ENCODE results near the gene MC2R.

DNA sequence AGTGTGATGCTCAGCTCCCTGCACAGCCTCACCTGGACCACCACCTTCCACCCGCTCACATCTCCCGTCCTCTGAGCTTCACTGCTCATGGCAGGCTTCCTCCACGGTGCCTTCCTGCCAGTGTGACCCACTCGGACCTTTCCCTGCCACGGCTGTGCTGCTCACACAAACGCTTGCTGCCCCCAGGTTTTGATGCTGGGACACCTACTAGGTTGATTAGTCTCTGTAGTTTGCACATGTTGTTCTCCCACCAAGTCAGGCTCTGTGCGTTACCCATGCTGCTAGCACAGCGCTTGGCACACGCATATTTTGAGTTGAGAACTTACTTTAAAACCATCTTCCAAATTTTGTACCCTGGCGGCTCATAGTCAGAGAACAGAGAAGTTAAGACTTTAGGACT, 2.1 kb downstream of the MC2R start:
- TF ChIP-seq NFYA (IDR thresholded peaks at IDR 0.05; ENCODE audit: borderline replicate concordance, low read depth, low read length): no peak
- TF ChIP-seq NFIC (IDR thresholded peaks at IDR 0.05; ENCODE audit: low read depth, low read length): no peak
- TF ChIP-seq, protein P1, sequence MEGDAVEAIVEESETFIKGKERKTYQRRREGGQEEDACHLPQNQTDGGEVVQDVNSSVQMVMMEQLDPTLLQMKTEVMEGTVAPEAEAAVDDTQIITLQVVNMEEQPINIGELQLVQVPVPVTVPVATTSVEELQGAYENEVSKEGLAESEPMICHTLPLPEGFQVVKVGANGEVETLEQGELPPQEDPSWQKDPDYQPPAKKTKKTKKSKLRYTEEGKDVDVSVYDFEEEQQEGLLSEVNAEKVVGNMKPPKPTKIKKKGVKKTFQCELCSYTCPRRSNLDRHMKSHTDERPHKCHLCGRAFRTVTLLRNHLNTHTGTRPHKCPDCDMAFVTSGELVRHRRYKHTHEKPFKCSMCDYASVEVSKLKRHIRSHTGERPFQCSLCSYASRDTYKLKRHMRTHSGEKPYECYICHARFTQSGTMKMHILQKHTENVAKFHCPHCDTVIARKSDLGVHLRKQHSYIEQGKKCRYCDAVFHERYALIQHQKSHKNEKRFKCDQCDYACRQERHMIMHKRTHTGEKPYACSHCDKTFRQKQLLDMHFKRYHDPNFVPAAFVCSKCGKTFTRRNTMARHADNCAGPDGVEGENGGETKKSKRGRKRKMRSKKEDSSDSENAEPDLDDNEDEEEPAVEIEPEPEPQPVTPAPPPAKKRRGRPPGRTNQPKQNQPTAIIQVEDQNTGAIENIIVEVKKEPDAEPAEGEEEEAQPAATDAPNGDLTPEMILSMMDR (IDR thresholded peaks at IDR 0.05 in 2 of 3, conservative IDR thresholded peaks at IDR 0.05 in 1 of 3; ENCODE audit: control insufficient read depth in 2 of 3, extremely low read depth in 1 of 3, insufficient read depth in 1 of 3, low read depth in 3 of 3, low read length in 3 of 3): no peak
- TF ChIP-seq TAF1 (IDR thresholded peaks at IDR 0.05; ENCODE audit: borderline replicate concordance, low read depth, low read length): no peak
- TF ChIP-seq MYC (IDR thresholded peaks at IDR 0.05; ENCODE audit: insufficient read depth, insufficient read length, insufficient replicate concordance, low read length, severe bottlenecking): no peak
- no peak for TF ChIP-seq ETV6 (conservative IDR thresholded peaks at IDR 0.05 in 1 of 2, IDR thresholded peaks at IDR 0.05 in 1 of 2; ENCODE audit: borderline replicate concordance in 1 of 2, low read depth in 1 of 2)
- no peak for TF ChIP-seq SIX5 (IDR thresholded peaks at IDR 0.05; ENCODE audit: low read depth, low read length, severe bottlenecking)

Measured in GM12878 (cell line).